Panc1 (cell line): ENCODE data around the gene GRAMD1C. TPM values are rescaled to one million over a fixed set of nuclear protein-coding genes. Genes with fewer than 3 reads are reported as not detected.

Source experiments
- total RNA-seq: library from RNA; stranded (reverse); gene quantifications from one replicate; pipeline ENCODE4 v1.2.1, GENCODE V29; 2021; ENCODE audit not compliant: unreplicated experiment

Gene GRAMD1C
- total RNA-seq, 1 experiment from 2014 or later = 3.9 TPM

Other genes with a start within 250 kb of the GRAMD1C start
- 18.2 TPM for gene USF3, start 142.1 kb upstream of the GRAMD1C start, total RNA-seq
- gene NAA50, start 92.5 kb upstream of the GRAMD1C start, total RNA-seq = 208 TPM
- 89.6 TPM for gene ATP6V1A, start 91.8 kb upstream of the GRAMD1C start, total RNA-seq
- gene ZDHHC23, start 109.2 kb downstream of the GRAMD1C start, total RNA-seq = 23.6 TPM
- 5.6 TPM for gene CCDC191, start 217.7 kb downstream of the GRAMD1C start, total RNA-seq
- gene QTRT2, start 217.9 kb downstream of the GRAMD1C start, total RNA-seq = 51.6 TPM